ENCODE data around the gene CD209.

CD209 gene

GRCh38 chr19:7701654-7702457 lies 45.5 kb downstream of the CD209 start, which contains the start of gene FCER2:
Gene FCER2, minus strand, starts transcription at chr19:7702131. Its CDS starts 2,371 bp downstream, at chr19:7699760.
- no peak for DNase-seq

GRCh38 chr19:7701049-7701653 lies 46.2 kb downstream of the CD209 start:
- DNase-seq, result no peak

- no peak for DNase-seq
Measured at GRCh38 chr19:7699417-7700401, 47.6 kb downstream of the CD209 start.

- DNase-seq, result no peak
Measured at GRCh38 chr19:7699003-7699402, 48.3 kb downstream of the CD209 start.

- DNase-seq, result no peak
Measured at GRCh38 chr19:7698583-7698982, 48.8 kb downstream of the CD209 start.

GRCh38 chr19:7697721-7698287 lies 49.5 kb downstream of the CD209 start:
- no peak for DNase-seq

- no peak for DNase-seq
Measured at GRCh38 chr19:7694499-7694898, 52.8 kb downstream of the CD209 start.

- no peak for DNase-seq
Measured at GRCh38 chr19:7692417-7693088, 54.8 kb downstream of the CD209 start.

- DNase-seq, result no peak
Measured at GRCh38 chr19:7691497-7691896, 55.8 kb downstream of the CD209 start.

- no peak for DNase-seq
Measured at GRCh38 chr19:7690779-7691258, 56.5 kb downstream of the CD209 start.

All from SHP77 treated with DMSO at 0.1 percent for 48 hours (cell line).